NB4 (cell line): ENCODE measurements around the gene IL17A.

ENCODE experiments used
- CTCF ChIP-seq: IDR thresholded peaks from one replicate; pipeline ENCODE4 v1.5.1; 2012; ENCODE audit warnings: low read depth, low read length
- MAX ChIP-seq: IDR thresholded peaks from 2 replicates; pipeline ENCODE4 v1.6.1; 2011; ENCODE audit warnings: low read depth, low read length
- MYC ChIP-seq: IDR thresholded peaks from 2 replicates; pipeline ENCODE4 v1.6.1; 2011; ENCODE audit warnings: low read depth, low read length
- POLR2A ChIP-seq: IDR thresholded peaks from 2 replicates; pipeline ENCODE4 v1.6.1; 2011; ENCODE audit warnings: mild to moderate bottlenecking; ENCODE audit not compliant: insufficient read length; ENCODE audit errors: extremely low read depth

GRCh38 chr6:52216932-52217575 lies 30.9 kb downstream of the IL17A start:
- TF ChIP-seq CTCF (no peak), MYC (no peak), POLR2A (no peak), MAX (no peak)
